NB4 (cell line): Measurements from ENCODE around the gene SNX32.

Experiments used
- CTCF ChIP-seq: IDR thresholded peaks from one replicate; pipeline ENCODE4 v1.5.1; 2012; ENCODE audit warnings: low read depth, low read length
- MYC ChIP-seq: IDR thresholded peaks from 2 replicates; pipeline ENCODE4 v1.6.1; 2011; ENCODE audit warnings: low read depth, low read length
- POLR2A ChIP-seq: IDR thresholded peaks from 2 replicates; pipeline ENCODE4 v1.6.1; 2011; ENCODE audit warnings: mild to moderate bottlenecking; ENCODE audit not compliant: insufficient read length; ENCODE audit errors: extremely low read depth
- TF ChIP-seq, protein P1 (sequence below): IDR thresholded peaks from 2 replicates; pipeline ENCODE4 v1.6.1; 2011; ENCODE audit warnings: low read depth, low read length

DNA sequence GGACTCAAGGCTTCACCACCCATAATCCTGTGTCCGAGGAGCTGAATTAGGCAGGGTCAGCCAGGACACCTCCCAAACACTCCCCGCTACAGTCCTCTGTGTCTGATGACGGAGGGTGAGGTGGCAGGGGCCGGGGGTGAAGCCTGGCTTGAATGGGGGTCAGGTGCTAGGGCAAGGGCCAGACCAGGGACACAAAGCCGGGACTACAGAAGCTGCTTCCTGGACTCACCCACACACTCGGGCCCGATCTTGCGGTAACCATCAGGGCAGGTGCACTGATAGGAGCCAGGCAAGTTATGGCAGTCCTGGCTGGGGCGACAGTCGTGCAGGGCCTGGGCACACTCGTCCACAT, 36.5 kb downstream of the SNX32 start:
- TF ChIP-seq CTCF = no peak
- TF ChIP-seq POLR2A = no peak
- TF ChIP-seq, protein P1, sequence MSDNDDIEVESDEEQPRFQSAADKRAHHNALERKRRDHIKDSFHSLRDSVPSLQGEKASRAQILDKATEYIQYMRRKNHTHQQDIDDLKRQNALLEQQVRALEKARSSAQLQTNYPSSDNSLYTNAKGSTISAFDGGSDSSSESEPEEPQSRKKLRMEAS = no peak
- TF ChIP-seq MYC = no peak; the same call in 1 of the 2 replicates
